ENCODE results near the gene PRB2.
"Not testable (repeated sequence)": the region's sequence is repeated elsewhere in the genome, so short reads cannot be mapped to it uniquely, and the experiment has no call there.

Gene PRB2

GRCh38 chr12:11351736-11352135, 43.6 kb downstream of the PRB2 start:
- not testable (repeated sequence) for H3K27ac ChIP-seq (ENCODE audit: low read length); H3K36me3 ChIP-seq (ENCODE audit: control insufficient read depth in 1 of 2, insufficient read depth in 2 of 2, low read length in 2 of 2); H3K4me1 ChIP-seq (ENCODE audit: control insufficient read depth in 1 of 2, insufficient read depth in 2 of 2, low read length in 2 of 2); H3K4me3 ChIP-seq (ENCODE audit: low read depth in 1 of 2, low read length in 2 of 2); H3K27me3 ChIP-seq (ENCODE audit: low read depth, low read length); H3K9me3 ChIP-seq (ENCODE audit: control insufficient read depth in 1 of 2, low read length in 2 of 2)

- H3K27ac ChIP-seq (ENCODE audit: low read length), result no peak overlapping the region
- H3K9me3 ChIP-seq (ENCODE audit: control insufficient read depth in 1 of 2, low read length in 2 of 2), result peaks cover 0 to 5% of the 10 kb centered on the region in 2 donors
- no peaks in the 10 kb centered on the region for H3K36me3 ChIP-seq (ENCODE audit: control insufficient read depth in 1 of 2, insufficient read depth in 2 of 2, low read length in 2 of 2)
- H3K4me3 ChIP-seq (ENCODE audit: low read depth in 1 of 2, low read length in 2 of 2), result no peak overlapping the region
- H3K27me3 ChIP-seq (ENCODE audit: low read depth, low read length), result no peaks in the 10 kb centered on the region
- no peaks in the 10 kb centered on the region for H3K4me1 ChIP-seq (ENCODE audit: control insufficient read depth in 1 of 2, insufficient read depth in 2 of 2, low read length in 2 of 2)
These were observed 46.9 kb downstream of the PRB2 start for GRCh38 chr12:11348439-11348838.

GRCh38 chr12:11347810-11348209, 47.6 kb downstream of the PRB2 start:
- H3K27ac ChIP-seq (ENCODE audit: low read length), result no peak overlapping the region
- H3K36me3 ChIP-seq (ENCODE audit: control insufficient read depth in 1 of 2, insufficient read depth in 2 of 2, low read length in 2 of 2), result no peaks in the 10 kb centered on the region
- no peaks in the 10 kb centered on the region for H3K4me1 ChIP-seq (ENCODE audit: control insufficient read depth in 1 of 2, insufficient read depth in 2 of 2, low read length in 2 of 2)
- no peak overlapping the region for H3K4me3 ChIP-seq (ENCODE audit: low read depth in 1 of 2, low read length in 2 of 2)
- peaks cover 0 to 5% of the 10 kb centered on the region in 2 donors for H3K9me3 ChIP-seq (ENCODE audit: control insufficient read depth in 1 of 2, low read length in 2 of 2)
- no peaks in the 10 kb centered on the region for H3K27me3 ChIP-seq (ENCODE audit: low read depth, low read length)

GRCh38 chr12:11344500-11344899, 50.9 kb downstream of the PRB2 start:
- H3K9me3 ChIP-seq (ENCODE audit: control insufficient read depth in 1 of 2, low read length in 2 of 2), result peaks cover 0 to 9% of the 10 kb centered on the region in 2 donors
- no peak overlapping the region for H3K4me3 ChIP-seq (ENCODE audit: low read depth in 1 of 2, low read length in 2 of 2)
- H3K27me3 ChIP-seq (ENCODE audit: low read depth, low read length), result no peaks in the 10 kb centered on the region
- no peaks in the 10 kb centered on the region for H3K4me1 ChIP-seq (ENCODE audit: control insufficient read depth in 1 of 2, insufficient read depth in 2 of 2, low read length in 2 of 2)
- no peaks in the 10 kb centered on the region for H3K36me3 ChIP-seq (ENCODE audit: control insufficient read depth in 1 of 2, insufficient read depth in 2 of 2, low read length in 2 of 2)
- no peak overlapping the region for H3K27ac ChIP-seq (ENCODE audit: low read length)

Data from muscle layer of duodenum (tissue), 2 donors.